Measurements from ENCODE around the gene PTPRM. TPM values are rescaled to one million over a fixed set of nuclear protein-coding genes. Genes with fewer than 3 reads are reported as not detected.
"Not testable (repeated sequence)": the region's sequence is repeated elsewhere in the genome, so short reads cannot be mapped to it uniquely, and the experiment has no call there.

The PTPRM gene
- total and polyA plus RNA-seq, 2 donors = 60.9 to 112 TPM

DNA sequence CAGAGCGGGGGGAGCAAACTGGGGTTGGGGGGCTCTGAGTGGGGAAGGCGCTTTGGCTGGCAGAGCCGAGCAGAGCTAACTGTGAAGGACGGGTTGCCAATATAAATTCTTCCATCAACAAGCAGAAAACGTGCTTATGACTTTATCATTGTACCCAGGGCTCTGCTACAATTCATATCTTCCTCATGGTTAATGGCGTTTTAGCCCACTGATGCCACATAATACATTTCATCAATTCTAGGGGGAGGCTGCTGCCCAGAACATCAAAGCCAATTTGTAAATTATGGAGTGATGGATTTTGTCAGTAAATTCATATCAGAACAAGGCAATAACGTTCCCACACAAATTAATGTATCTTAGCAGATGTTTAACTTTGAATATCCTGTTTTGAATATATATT, 866.7 kb downstream of the PTPRM start:
- DNase-seq (ENCODE audit: extremely low spot score) = no peak
- Histone ChIP-seq H3K4me1 (ENCODE audit: insufficient read depth) (no peaks in the 10 kb centered on the region), H3K27ac (ENCODE audit: low read depth) (no peak overlapping the region), H3K4me3 (ENCODE audit: low read depth, low read length) (no peak overlapping the region), H3K36me3 (ENCODE audit: insufficient read depth) (no peaks in the 10 kb centered on the region)
- WGBS = 71% methylated on average over 7 of the region's 7 CpGs

DNA sequence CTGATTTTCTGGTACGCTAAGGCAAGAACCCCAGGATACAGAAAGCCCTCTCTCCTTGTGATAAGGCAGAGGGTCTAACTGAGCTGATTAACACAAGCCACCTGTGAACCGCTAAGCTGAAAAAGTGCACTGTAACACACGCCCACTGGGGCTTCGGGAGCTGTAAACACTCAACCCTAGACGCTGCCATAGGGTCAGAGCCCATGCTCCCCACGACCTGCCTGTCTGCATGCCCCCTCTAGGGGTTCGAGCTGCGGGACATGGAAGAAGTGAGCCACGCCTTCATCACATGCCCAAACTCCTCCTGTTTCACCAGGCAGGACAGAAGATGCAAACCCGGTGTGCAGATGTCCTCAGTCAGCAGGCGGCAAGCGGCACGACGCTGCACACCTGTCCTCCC, 868.3 kb downstream of the PTPRM start:
- WGBS = 49% methylated on average over 14 of the region's 14 CpGs
- no peak overlapping the region for H3K4me3 ChIP-seq (ENCODE audit: low read depth, low read length)
- no peak for DNase-seq (ENCODE audit: extremely low spot score)
- H3K27ac ChIP-seq (ENCODE audit: low read depth) = no peak overlapping the region
- H3K4me1 ChIP-seq (ENCODE audit: insufficient read depth) = no peaks in the 10 kb centered on the region
- no peaks in the 10 kb centered on the region for H3K36me3 ChIP-seq (ENCODE audit: insufficient read depth)

GRCh38 chr18:8439055-8439454, 871.9 kb downstream of the PTPRM start:
- no peak for DNase-seq (ENCODE audit: extremely low spot score)
- no peak overlapping the region for H3K4me3 ChIP-seq (ENCODE audit: low read depth, low read length)
- H3K36me3 ChIP-seq (ENCODE audit: insufficient read depth) = no peaks in the 10 kb centered on the region
- H3K4me1 ChIP-seq (ENCODE audit: insufficient read depth) = no peaks in the 10 kb centered on the region
- no peak overlapping the region for H3K27ac ChIP-seq (ENCODE audit: low read depth)
- WGBS = 70% methylated on average over 5 of the region's 5 CpGs

DNA sequence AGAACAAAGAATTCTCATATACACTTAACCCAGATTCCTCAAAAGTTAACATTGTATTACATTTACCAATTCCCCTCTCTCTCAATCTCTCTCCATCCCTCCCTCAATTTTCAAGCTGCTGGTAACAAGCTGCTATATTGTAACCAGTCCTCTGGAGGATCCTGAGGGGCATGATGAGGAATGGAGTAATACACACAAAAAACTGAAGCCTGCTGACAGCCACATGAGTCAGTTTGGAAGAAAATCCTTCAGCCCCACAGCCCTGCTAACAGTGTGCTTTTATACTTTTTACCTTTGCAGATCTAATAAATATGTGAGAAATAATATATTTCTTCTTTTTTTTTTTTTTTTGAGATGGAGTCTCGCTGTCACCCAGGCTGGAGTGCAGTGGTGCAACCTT, 876.4 kb downstream of the PTPRM start:
- no peaks in the 10 kb centered on the region for H3K36me3 ChIP-seq (ENCODE audit: insufficient read depth)
- 100% methylated on average over 1 of the region's 1 CpG for WGBS
- H3K4me1 ChIP-seq (ENCODE audit: insufficient read depth) = no peaks in the 10 kb centered on the region
- H3K4me3 ChIP-seq (ENCODE audit: low read depth, low read length) = no peak overlapping the region
- DNase-seq (ENCODE audit: extremely low spot score) = no peak
- no peak overlapping the region for H3K27ac ChIP-seq (ENCODE audit: low read depth)

DNA sequence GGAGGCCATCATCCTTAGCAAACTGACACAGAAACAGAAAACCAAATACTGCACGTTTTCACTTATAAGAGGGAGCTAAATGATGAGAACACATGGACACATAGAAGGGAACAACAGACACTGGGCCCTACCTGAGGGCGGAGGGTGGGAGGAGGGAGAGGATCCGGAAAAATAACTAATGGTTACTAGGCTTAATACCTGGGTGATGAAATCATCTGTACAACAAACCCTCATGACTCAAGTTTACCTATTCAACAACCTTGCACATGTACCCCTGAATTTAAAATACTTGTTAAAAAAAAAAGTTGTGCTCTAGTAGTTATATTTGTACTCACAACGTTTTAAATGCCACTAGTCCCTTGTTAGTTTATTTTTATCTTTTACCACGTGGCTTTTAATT, 879.8 kb downstream of the PTPRM start:
- DNase-seq (ENCODE audit: extremely low spot score); H3K36me3 ChIP-seq (ENCODE audit: insufficient read depth); H3K27ac ChIP-seq (ENCODE audit: low read depth); H3K4me3 ChIP-seq (ENCODE audit: low read depth, low read length); H3K4me1 ChIP-seq (ENCODE audit: insufficient read depth): not testable (repeated sequence)
- WGBS = 68% methylated on average over 5 of the region's 5 CpGs

DNA sequence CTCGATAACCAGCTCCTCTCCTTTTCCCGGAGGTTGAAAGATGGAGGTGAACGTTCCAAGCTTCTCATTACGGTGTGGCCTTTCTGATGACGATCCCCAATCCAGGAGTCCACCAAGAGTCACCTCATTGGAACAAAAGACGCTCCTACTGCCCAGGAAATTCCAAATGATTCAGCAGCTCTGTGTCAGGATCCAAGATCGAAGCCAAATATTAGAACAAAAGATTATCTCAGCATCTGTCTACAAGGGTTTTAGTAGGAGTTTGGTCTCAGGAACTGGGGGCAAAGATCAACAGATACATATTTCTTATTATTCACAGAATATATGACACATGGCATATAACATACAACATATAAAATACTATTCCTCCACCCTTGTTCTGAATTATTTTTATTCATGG, 881.0 kb downstream of the PTPRM start:
- Histone ChIP-seq H3K4me3 (ENCODE audit: low read depth, low read length) (no peak overlapping the region), H3K36me3 (ENCODE audit: insufficient read depth) (no peaks in the 10 kb centered on the region), H3K4me1 (ENCODE audit: insufficient read depth) (no peaks in the 10 kb centered on the region), H3K27ac (ENCODE audit: low read depth) (no peak overlapping the region)
- 89% methylated on average over 7 of the region's 7 CpGs for WGBS
- no peak for DNase-seq (ENCODE audit: extremely low spot score)

DNA sequence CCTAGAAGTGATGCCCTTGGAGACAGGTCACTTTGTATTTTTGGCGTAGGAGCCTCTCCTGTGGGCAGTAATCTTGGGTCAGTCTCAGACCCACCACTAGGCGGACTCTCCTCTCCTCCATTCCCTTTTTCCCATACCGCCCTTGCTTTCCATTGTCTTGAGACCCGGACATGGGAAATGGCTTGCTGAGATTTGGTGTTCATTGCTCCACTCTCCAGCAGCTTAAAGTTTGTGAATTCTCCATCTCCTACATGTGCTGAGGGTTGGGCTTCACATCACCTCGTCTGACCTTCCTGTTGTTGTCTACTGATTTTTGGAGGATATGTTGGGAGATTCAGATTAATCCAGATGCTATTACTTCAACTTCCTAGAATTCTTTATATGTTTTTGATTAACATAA, 882.9 kb downstream of the PTPRM start:
- WGBS = 67% methylated on average over 5 of the region's 5 CpGs
- Histone ChIP-seq H3K36me3 (ENCODE audit: insufficient read depth) (no peaks in the 10 kb centered on the region), H3K4me3 (ENCODE audit: low read depth, low read length) (no peak overlapping the region), H3K4me1 (ENCODE audit: insufficient read depth) (no peaks in the 10 kb centered on the region), H3K27ac (ENCODE audit: low read depth) (no peak overlapping the region)
- no peak for DNase-seq (ENCODE audit: extremely low spot score)

DNA sequence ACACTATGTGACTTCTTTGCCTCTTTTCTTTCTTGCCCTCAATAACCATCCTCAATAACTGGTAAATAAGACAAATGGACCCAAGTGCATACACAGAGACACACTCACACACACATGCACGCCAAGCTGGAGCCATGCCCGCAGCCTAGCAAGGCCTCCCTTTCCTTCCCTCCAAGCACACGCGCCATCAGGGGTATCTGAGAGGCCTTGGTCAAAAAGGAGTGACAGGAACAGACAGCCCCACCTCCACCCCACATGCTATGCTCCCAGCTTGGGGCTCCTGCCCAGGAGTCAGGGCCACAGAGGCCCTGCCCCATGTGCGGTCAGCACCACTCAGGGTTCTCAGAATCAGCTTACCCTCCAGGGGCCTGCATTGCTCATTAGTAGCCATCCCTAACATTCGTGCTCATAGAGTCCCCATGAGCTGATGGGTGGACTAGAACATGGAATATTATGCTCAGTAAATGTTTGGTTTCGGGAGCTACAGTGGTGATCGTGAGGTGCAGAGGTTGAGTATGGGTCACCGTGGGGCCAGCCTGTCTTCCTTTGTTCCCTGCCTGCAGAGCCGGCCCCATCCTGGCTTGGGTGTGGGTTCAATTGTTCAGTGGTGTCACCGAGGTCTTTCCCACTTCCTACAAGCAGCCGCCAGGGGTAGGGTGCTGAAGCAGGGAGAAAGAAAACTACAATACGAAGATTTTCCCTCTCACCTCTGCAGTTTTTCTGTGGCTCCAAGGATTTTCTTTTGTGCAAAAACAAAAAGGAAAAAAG, 884.0 kb downstream of the PTPRM start:
- WGBS = 83% methylated on average over 13 of the region's 13 CpGs
- DNase-seq (ENCODE audit: extremely low spot score) = no peak
- Histone ChIP-seq H3K27ac (ENCODE audit: low read depth) (no peak overlapping the region), H3K36me3 (ENCODE audit: insufficient read depth) (no peaks in the 10 kb centered on the region), H3K4me3 (ENCODE audit: low read depth, low read length) (no peak overlapping the region), H3K4me1 (ENCODE audit: insufficient read depth) (no peaks in the 10 kb centered on the region)

DNA sequence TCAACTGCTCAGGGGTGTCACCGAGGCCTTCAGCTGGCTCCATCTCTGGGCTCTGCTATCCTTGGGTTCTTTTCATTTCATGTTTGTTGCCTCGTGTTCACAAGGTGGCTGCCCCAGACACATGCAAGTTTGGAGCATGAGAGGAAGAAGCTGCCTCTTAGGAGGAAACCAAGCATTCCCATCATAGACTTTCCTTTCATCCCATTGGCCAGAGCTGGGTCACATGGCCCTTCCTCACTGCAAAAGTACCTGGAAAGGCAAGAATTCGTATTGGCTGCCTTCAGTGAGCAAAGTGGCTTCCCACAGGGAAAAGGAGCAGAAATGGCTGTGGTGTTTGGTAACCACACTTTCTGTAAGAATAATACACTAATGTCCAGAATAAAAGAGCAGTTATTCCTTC, 886.4 kb downstream of the PTPRM start:
- no peak overlapping the region for H3K27ac ChIP-seq (ENCODE audit: low read depth)
- H3K4me1 ChIP-seq (ENCODE audit: insufficient read depth) = no peaks in the 10 kb centered on the region
- no peaks in the 10 kb centered on the region for H3K36me3 ChIP-seq (ENCODE audit: insufficient read depth)
- no peak overlapping the region for H3K4me3 ChIP-seq (ENCODE audit: low read depth, low read length)
- 71% methylated on average over 3 of the region's 3 CpGs for WGBS
- DNase-seq (ENCODE audit: extremely low spot score) = no peak

- DNase-seq (ENCODE audit: extremely low spot score) = no peak
- H3K36me3 ChIP-seq (ENCODE audit: insufficient read depth) = no peaks in the 10 kb centered on the region
- no peak overlapping the region for H3K4me3 ChIP-seq (ENCODE audit: low read depth, low read length)
- WGBS = 68% methylated on average over 1 of the region's 1 CpG
- H3K27ac ChIP-seq (ENCODE audit: low read depth) = no peak overlapping the region
- no peaks in the 10 kb centered on the region for H3K4me1 ChIP-seq (ENCODE audit: insufficient read depth)
These were observed 887.0 kb downstream of the PTPRM start for GRCh38 chr18:8454136-8454535.

GRCh38 chr18:8455661-8456614, 888.8 kb downstream of the PTPRM start:
- Histone ChIP-seq H3K4me1 (ENCODE audit: insufficient read depth) (no peaks in the 10 kb centered on the region), H3K4me3 (ENCODE audit: low read depth, low read length) (no peak overlapping the region), H3K36me3 (ENCODE audit: insufficient read depth) (no peaks in the 10 kb centered on the region), H3K27ac (ENCODE audit: low read depth) (no peak overlapping the region)
- DNase-seq (ENCODE audit: extremely low spot score) = no peak
- WGBS = 80% methylated on average over 8 of the region's 8 CpGs

Data from urinary bladder (tissue), 4 donors.